GM19351 (cell line): ENCODE results near the gene TP53RK.
"Not testable (repeated sequence)": the region's sequence is repeated elsewhere in the genome, so short reads cannot be mapped to it uniquely, and the experiment has no call there.

Experiments used
- ATAC-seq: cut with Tn5 transposase; IDR thresholded peaks from one replicate; pipeline ENCODE4 v1.9.1; 2021; ENCODE audit warnings: mild to moderate bottlenecking, moderate library complexity; ENCODE audit not compliant: unreplicated experiment

The TP53RK gene

GRCh38 chr20:46683939-46684750 is 5.1 kb downstream of the TP53RK start:
- ATAC-seq, result no peak

GRCh38 chr20:46683668-46683938 is 5.6 kb downstream of the TP53RK start:
- no peak for ATAC-seq

GRCh38 chr20:46683011-46683667 is 6.1 kb downstream of the TP53RK start:
- no peak for ATAC-seq

GRCh38 chr20:46682063-46682821 is 7.0 kb downstream of the TP53RK start:
- ATAC-seq, result no peak

GRCh38 chr20:46681032-46681854 is 8.0 kb downstream of the TP53RK start:
- no peak for ATAC-seq

- no peak for ATAC-seq
Measured at GRCh38 chr20:46680684-46681031, 8.6 kb downstream of the TP53RK start.

GRCh38 chr20:46678516-46678915 is 10.7 kb downstream of the TP53RK start:
- ATAC-seq, result no peak

GRCh38 chr20:46677608-46678007 is 11.6 kb downstream of the TP53RK start:
- ATAC-seq, result no peak

- ATAC-seq, result not testable (repeated sequence)
Measured at GRCh38 chr20:46676649-46677316, 12.5 kb downstream of the TP53RK start.

- no peak for ATAC-seq
Measured at GRCh38 chr20:46674253-46675083, 14.8 kb downstream of the TP53RK start.

- ATAC-seq, result no peak
Measured at GRCh38 chr20:46673394-46674252, 15.6 kb downstream of the TP53RK start.

- no peak for ATAC-seq
Measured at GRCh38 chr20:46672543-46673148, 16.6 kb downstream of the TP53RK start.

GRCh38 chr20:46671866-46672542 is 17.2 kb downstream of the TP53RK start:
- ATAC-seq, result no peak

- no peak for ATAC-seq
Measured at GRCh38 chr20:46670585-46671584, 18.4 kb downstream of the TP53RK start.

- ATAC-seq, result no peak
Measured at GRCh38 chr20:46670228-46670584, 19.0 kb downstream of the TP53RK start.

GRCh38 chr20:46666818-46667515 is 22.3 kb downstream of the TP53RK start:
- ATAC-seq, result no peak
